Fibroblast of skin of left quadriceps (primary cell): Measurements from ENCODE around the gene BDH1.
A peak's percentile ranks its signal among the peaks of the same experiment; 100 is the strongest.

Experiments used
- DNase-seq, 2 experiments: peaks; one replicate each; pipeline ENCODE4 v3.0.0-alpha.2; 2013; ENCODE audit warnings: low read depth in 2 of 2

BDH1 gene

DNA sequence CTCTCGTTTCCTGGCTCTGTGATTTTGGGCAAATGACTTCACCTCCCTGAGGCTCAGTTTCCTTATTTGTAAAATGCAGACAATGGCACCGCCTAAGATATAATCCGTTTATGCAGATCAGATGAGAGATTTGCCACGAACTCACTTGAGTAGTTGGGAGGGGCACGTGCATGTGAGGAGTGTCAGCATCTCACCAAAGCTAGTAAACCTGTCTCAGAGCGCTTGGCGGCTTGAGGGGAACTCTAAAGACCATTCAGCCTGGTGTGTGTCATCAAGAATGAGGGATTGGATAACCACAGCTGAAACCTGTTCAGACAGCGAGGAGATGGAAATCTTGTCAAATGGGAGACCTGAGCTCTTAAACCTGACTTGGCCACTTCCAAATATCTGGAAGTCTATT is 48.7 kb downstream of the BDH1 start:
- no peak for DNase-seq

- DNase-seq, result no peak
Measured at GRCh38 chr3:197505796-197506548, 49.8 kb downstream of the BDH1 start.

GRCh38 chr3:197504641-197505121 is 51.1 kb downstream of the BDH1 start:
- DNase-seq, result no peak

- no peak for DNase-seq
Measured at GRCh38 chr3:197504229-197504628, 51.5 kb downstream of the BDH1 start.

DNA sequence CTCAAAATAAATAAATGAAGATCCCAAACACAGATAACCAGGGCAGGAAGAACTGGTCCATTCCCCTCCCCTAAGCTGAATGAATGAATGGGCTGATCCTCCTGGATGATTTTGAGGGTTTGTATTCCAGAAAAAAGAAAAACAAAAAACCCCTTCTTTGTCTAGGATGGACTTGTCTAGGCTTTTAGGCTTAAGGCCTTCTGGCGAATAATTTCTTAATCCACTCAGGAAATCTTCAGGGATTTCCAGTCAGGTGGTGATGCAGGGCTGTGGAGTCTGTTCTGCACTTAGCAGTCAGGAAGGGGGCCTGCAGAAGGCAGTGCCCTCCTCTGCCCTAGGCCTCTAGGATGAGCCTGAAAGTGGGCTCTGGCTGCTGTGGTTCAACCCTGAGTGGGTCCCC is 52.1 kb downstream of the BDH1 start:
- no peak for DNase-seq

DNA sequence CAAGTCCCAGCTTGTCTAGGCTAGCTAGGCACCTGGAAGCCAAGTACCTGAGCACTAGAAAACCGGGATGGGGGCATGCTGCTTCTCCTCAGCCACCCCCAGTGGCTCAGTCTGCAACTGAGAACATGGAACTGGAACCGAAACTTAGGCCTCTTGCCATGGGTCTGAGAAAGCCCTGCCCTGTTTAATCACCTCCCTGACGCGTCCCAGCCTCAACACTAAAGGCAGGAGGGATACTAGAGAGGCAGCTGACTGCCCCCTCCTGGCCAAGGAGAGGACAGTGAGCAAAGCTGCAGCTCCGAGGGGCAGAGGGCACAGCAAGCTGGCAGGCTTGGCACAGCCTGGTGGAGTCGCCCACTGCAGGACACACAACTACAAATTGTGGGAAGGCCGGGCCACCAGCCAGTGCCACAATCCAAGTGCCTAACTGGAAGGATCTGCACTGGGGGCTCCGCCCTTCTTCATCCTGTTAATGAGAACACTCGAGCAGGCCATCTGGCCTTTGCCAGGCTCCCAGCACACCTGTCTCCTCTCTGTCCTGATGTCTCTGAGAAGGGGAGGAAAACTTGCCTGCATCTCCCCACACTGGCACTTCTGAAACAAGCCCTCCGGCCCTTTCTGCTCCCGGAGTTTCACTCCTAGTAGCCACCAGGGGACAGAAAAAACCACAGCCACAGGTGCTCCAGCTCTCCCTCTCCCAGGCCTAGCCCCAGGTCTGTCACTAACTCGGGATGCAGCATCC is 53.7 kb downstream of the BDH1 start:
- DNase-seq, result no peak

DNA sequence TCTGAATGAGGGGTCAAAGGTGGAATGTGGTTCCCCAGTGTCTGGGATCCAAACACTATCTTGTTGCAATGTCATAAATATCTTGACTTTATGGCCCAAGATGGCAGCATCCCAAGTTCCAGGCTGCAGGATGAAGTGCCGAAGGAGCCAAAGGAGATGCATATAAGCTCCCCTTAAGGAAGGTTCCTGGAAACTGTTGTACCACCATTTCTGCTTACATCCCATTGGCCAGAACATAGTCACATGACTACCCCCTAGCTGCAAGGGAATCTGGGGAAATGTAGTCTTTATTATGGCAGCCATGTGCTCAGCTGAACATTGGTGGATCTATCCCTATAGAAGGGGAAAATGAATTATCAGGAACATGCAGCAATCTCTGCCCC is 54.3 kb downstream of the BDH1 start:
- no peak for DNase-seq

GRCh38 chr3:197500812-197501211 is 55.0 kb downstream of the BDH1 start:
- DNase-seq, result no peak

DNA sequence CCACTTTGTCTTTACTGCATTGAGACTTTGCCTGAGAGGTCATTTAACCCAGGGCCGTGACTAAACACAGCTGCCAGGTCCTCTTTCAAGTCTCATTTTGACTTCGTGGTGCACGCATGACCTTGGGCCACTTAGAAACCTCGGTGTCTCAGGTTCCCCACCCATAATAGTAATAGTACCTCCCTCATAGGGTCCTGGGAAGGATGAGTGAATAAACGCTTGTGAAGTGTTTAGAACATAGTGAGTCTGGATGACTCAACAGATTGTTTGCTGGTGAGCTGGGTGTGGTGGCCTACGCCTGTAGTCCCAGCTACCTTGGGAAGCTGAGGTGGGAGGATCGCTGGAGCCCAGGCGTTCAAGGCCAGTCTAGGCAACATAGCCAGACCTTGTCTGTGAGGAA is 56.3 kb downstream of the BDH1 start:
- no peak for DNase-seq

DNA sequence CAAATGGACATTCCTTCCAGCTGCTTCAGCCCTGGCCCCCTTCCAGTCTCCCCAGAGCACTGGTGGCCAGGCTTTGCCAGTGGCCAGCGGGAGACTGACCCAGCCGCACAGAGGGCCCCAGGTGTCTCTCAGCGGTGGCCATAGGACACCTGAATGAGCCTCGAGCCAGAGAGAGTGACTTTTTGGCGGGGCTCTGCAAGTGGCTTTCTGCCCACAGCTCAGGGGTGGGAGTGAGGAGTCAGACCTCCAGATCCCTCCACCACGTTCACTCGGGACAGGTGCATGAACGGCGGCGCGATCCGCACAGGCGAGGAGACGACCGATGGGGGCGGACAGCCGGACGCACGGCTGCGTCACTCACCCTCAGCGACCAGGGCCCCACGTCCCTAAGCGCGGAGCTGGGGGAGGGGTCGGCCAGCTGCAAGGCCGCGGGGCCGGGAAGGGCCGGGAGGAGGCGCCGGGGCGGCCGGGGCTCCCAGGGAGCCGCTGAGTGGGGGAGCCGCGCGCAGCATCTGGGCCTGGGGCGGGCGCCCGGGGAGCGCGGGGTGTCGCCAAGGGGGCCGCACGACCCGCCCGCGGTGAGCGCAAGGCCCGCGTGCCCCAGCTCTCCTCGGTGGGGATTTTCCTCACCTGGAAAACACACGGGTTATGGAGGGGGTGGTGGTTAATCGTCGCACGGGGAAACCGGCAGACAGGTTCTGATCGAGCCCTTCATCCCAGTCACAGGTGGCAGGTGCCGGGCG is 57.1 kb downstream of the BDH1 start:
- DNase-seq, result no peak

- DNase-seq, result no peak
Measured at GRCh38 chr3:197496746-197497125, 59.0 kb downstream of the BDH1 start.

GRCh38 chr3:197495999-197496745 is 59.6 kb downstream of the BDH1 start:
- no peak for DNase-seq

- no peak for DNase-seq
Measured at GRCh38 chr3:197495499-197495898, 60.3 kb downstream of the BDH1 start.

GRCh38 chr3:197495059-197495455 is 60.7 kb downstream of the BDH1 start:
- DNase-seq, result no peak

- no peak for DNase-seq
Measured at GRCh38 chr3:197494366-197495058, 61.3 kb downstream of the BDH1 start.

DNA sequence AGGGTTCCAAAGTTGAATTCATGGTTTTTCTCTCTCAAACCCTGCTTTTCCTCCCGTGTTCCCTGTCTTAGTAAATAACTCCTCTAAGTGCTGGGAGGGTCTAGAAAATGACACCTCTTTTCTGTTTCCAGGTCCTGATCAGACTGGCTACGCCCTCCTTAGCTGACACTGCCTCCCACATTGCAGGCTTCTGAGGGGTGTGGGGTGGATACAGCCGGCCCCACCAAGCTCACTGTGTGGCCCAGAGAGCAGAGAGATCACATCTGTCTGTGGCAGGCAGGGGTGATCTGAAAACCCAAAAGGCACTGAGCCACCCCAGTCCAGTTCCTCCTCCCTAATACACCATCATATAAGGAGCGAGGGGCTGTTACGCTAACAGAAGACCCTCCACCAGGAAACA is 62.7 kb downstream of the BDH1 start:
- no peak for DNase-seq

- no peak for DNase-seq
Measured at GRCh38 chr3:197491923-197492664, 63.7 kb downstream of the BDH1 start.

DNA sequence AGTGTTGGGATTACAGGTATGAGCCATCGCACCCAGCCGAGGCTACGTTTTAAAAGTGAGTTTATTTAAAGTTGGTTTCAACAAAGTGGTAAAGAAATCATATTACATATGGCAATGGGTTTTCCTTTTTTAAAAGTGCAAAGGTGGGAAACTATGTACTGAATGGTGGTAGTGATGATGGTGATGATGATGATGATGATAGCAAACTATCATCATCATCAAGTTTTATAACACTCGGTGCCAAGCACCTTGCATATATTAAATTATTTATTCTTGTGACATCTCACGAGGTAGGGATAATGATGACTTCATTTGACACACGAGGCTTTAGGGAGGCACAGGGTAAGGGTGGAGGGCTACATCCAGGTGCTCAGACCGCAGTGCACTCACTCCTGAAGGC is 64.3 kb downstream of the BDH1 start:
- no peak for DNase-seq

- peak; percentile 55 to 61 for DNase-seq
Measured at GRCh38 chr3:197490098-197491058, 65.4 kb downstream of the BDH1 start.
